HepG2 (cell line): ENCODE measurements around the gene SLC8B1. TPM values are rescaled to one million over a fixed set of nuclear protein-coding genes. Genes with fewer than 3 reads are reported as not detected.

Experiments used
- ATAC-seq: fragments of 200-7000 bp; cut with Tn5 transposase; 3 replicates; pipeline ENCODE4 v1.9.1; 2020; ENCODE audit warnings: mild to moderate bottlenecking, moderate library complexity
- BruUV-seq: library from RNA; stranded (reverse); fragments of 400-500 nt; replicated peaks from 2 replicates; lab custom pipeline; 2021; lab: Mats Ljungman, UMichigan
- CTCF ChIA-PET: fragments of 300-600 bp; formaldehyde crosslinking; extraction: SDS; loops from one replicate; lab custom pipeline; 2021; ENCODE audit warnings: low total read pairs, inconsistent platforms, low intra/inter-chr PET ratio; lab: Yijun Ruan, JAX
- POLR2A ChIA-PET: fragments of 350-600 bp; sonication (Branson Sonifier 250); formaldehyde crosslinking; loops from one replicate; lab custom pipeline; 2020; ENCODE audit warnings: antibody characterized with exemption, inconsistent platforms; lab: Yijun Ruan, JAX
- DNase-seq: peaks from one replicate; pipeline ENCODE4 v3.0.0-alpha.2; 2015; ENCODE audit warnings: low spot score
- FAIRE-seq: peaks from 3 replicates; lab custom pipeline; 2011; peaks lifted over from hg19 to GRCh38; lab: Jason Lieb, UNC
- H2AFZ ChIP-seq: one replicate; pipeline ENCODE4 v1.6.1; 2011; ENCODE audit warnings: low read length, inconsistent platforms
- H3K27ac ChIP-seq: fragments of 300-600 bp; 3 replicates; pipeline ENCODE4 v1.8.0; 2011; ENCODE audit warnings: mixed run types, mild to moderate bottlenecking, mixed read lengths, low read length, inconsistent platforms; ENCODE audit not compliant: insufficient read depth; ENCODE audit errors: extremely low read length
- H3K27me3 ChIP-seq, 2 experiments: fragments of 200-600 bp in 1 of 2; 2 replicates in 1 of 2; 3 replicates in 1 of 2; pipeline versions ENCODE4 v1.6.0 to v1.8.0; 2011; ENCODE audit warnings: low read length in 2 of 2, mild to moderate bottlenecking in 2 of 2, moderate library complexity in 2 of 2, inconsistent platforms in 1 of 2; ENCODE audit not compliant: insufficient read depth in 2 of 2, control insufficient read depth in 1 of 2
- H3K36me3 ChIP-seq, 2 experiments: fragments of 200-600 bp in 1 of 2; replicated peaks in 1 of 2; 2 replicates in 1 of 2; 3 replicates in 1 of 2; pipeline versions ENCODE4 v1.5.1 to v1.8.0; 2011; ENCODE audit warnings: low read length in 2 of 2, inconsistent platforms in 1 of 2; ENCODE audit not compliant: insufficient read depth in 2 of 2, control insufficient read depth in 1 of 2
- H3K4me1 ChIP-seq: 2 replicates; pipeline ENCODE4 v1.5.1; 2012; ENCODE audit warnings: low read length, inconsistent platforms; ENCODE audit not compliant: insufficient read depth
- H3K4me2 ChIP-seq: 2 replicates; pipeline ENCODE4 v1.6.0; 2011; ENCODE audit warnings: low read depth, low read length, inconsistent platforms
- H3K4me3 ChIP-seq, 3 experiments: fragments of 200-600 bp in 1 of 3; sonication (generic), shearing (Covaris generic) in 1 of 3; replicated peaks in 1 of 3; 2 replicates each; pipeline ENCODE4 v1.5.1; 2011 to 2016; ENCODE audit warnings: low read length in 3 of 3, inconsistent platforms in 2 of 3, low read depth in 2 of 3, mild to moderate bottlenecking in 2 of 3, control low read depth in 1 of 3, mixed read lengths in 1 of 3; ENCODE audit not compliant: insufficient read depth in 1 of 3
- H3K79me2 ChIP-seq: one replicate; pipeline ENCODE4 v1.6.1; 2011; ENCODE audit warnings: low read length, inconsistent platforms; ENCODE audit not compliant: insufficient read depth
- H3K9ac ChIP-seq: 2 replicates; pipeline ENCODE4 v1.6.0; 2011; ENCODE audit warnings: mild to moderate bottlenecking, low read depth, low read length, inconsistent platforms; ENCODE audit not compliant: insufficient read depth
- H3K9me3 ChIP-seq: 2 replicates; pipeline ENCODE4 v1.5.1; 2012; ENCODE audit warnings: mild to moderate bottlenecking, low read length
- H4K20me1 ChIP-seq: 2 replicates; pipeline ENCODE4 v1.6.0; 2011; ENCODE audit warnings: inconsistent platforms, mild to moderate bottlenecking, low read length, moderate library complexity; ENCODE audit not compliant: insufficient read depth
- AGO1 ChIP-seq: fragments of 200-400 bp; formaldehyde crosslinking; IDR thresholded peaks from 2 replicates; pipeline ENCODE4 v1.6.1; 2017; ENCODE audit warnings: mild to moderate bottlenecking, low read depth, low read length, moderate library complexity; ENCODE audit not compliant: poor library complexity, severe bottlenecking
- EP300 ChIP-seq, 3 experiments: sonication (generic) in 1 of 3; formaldehyde crosslinking in 1 of 3; IDR thresholded peaks; 2 replicates each; pipeline versions ENCODE4 v1.5.1 to v1.6.1; 2011 to 2020; ENCODE audit warnings: low read depth in 2 of 3, low read length in 2 of 3, borderline replicate concordance in 1 of 3, improper control_type of control experiment in 1 of 3, mild to moderate bottlenecking in 1 of 3, missing genetic modification reagents in 1 of 3, moderate library complexity in 1 of 3
- REST ChIP-seq, 2 experiments: IDR thresholded peaks; 2 replicates each; pipeline ENCODE4 v1.6.1; 2011 to 2012; ENCODE audit warnings: low read length in 2 of 2, borderline replicate concordance in 1 of 2, low read depth in 1 of 2, mild to moderate bottlenecking in 1 of 2, moderate library complexity in 1 of 2
- SP4 ChIP-seq: sonication (generic); formaldehyde crosslinking; IDR thresholded peaks from 2 replicates; pipeline ENCODE4 v1.8.1; 2023; ENCODE audit warnings: mild to moderate bottlenecking, missing genetic modification reagents
- TAF1 ChIP-seq: sonication (generic); formaldehyde crosslinking; IDR thresholded peaks from 2 replicates; pipeline ENCODE4 v1.4.0; 2020; ENCODE audit warnings: missing genetic modification reagents
- ZHX2 ChIP-seq, 2 experiments: sonication (generic) in 1 of 2; formaldehyde crosslinking in 1 of 2; IDR thresholded peaks; 2 replicates each; pipeline versions ENCODE4 v1.6.1 to v1.9.0; 2014 to 2022; ENCODE audit warnings: antibody characterized with exemption in 1 of 2, borderline replicate concordance in 1 of 2, inconsistent platforms in 1 of 2, low read depth in 1 of 2, missing genetic modification reagents in 1 of 2
- ZNF619 ChIP-seq: sonication (generic); formaldehyde crosslinking; IDR thresholded peaks from 2 replicates; pipeline ENCODE4 v1.4.0; 2020; ENCODE audit warnings: mild to moderate bottlenecking, missing genetic modification reagents
- ZNF737 ChIP-seq: sonication (generic); formaldehyde crosslinking; IDR thresholded peaks from 2 replicates; pipeline ENCODE4 v1.5.0; 2020; ENCODE audit warnings: missing genetic modification reagents, mild to moderate bottlenecking, borderline replicate concordance
- ZNF776 ChIP-seq: sonication (generic); formaldehyde crosslinking; IDR thresholded peaks from 2 replicates; pipeline ENCODE4 v1.4.0; 2020; ENCODE audit warnings: mild to moderate bottlenecking, missing genetic modification reagents
- WGBS: methylation state at CpG from one replicate; pipeline ENCODE4 v1.1.6; 2017; ENCODE audit warnings: low lambda C conversion rate; 5-methylcytosine and 5-hydroxymethylcytosine counted together
- in situ Hi-C: cut with HindIII; loops from 2 replicates; pipeline ENCODE4 v1.10.0; 2017; ENCODE audit warnings: low pct_unique_long_range_greater_than_20kb; ENCODE audit not compliant: extremely low pct_ligation_motif_present
- intact Hi-C: fragments of 100-400 bp; cut with micrococcal nuclease; formaldehyde crosslinking; loops from one replicate; pipeline ENCODE4 v1.10.0; 2022; ENCODE audit not compliant: unreplicated experiment
- polyA plus RNA-seq, 8 experiments: library from polyadenylated mRNA; depleted of rRNA in 3 of 8; stranded (reverse) in 7 of 8; unstranded in 1 of 8; fragments of >200 nt; fragmentation: Illumina TruSeq in 4 of 8; extraction: Trizol in 4 of 8; gene quantifications; 2 replicates each; pipeline versions ENCODE4 v1.2.1 to v1.2.3, GENCODE V29; 2011 to 2016; ENCODE audit warnings: low read depth in 4 of 8, missing spikeins in 1 of 8, mixed read lengths in 1 of 8; ENCODE audit not compliant: insufficient read depth in 1 of 8
- total RNA-seq, 5 experiments: library from RNA; depleted of rRNA; stranded (reverse); fragments of >200 nt; fragmentation: Illumina TruSeq; extraction: Trizol; gene quantifications; 2 replicates each; pipeline ENCODE4 v1.2.3, GENCODE V29; 2016; ENCODE audit warnings: low read depth in 1 of 5

The SLC8B1 gene
- total and polyA plus RNA-seq, 2 of the 13 experiments (the other 11 are each of a cell fraction or from before 2014, with no cell fraction given): 6.8 to 8.0 TPM

GRCh38 chr12:113315358-113315757 lies 19.6 kb downstream of the SLC8B1 start (continued):
- no peak for TF ChIP-seq EP300 (IDR thresholded peaks at IDR 0.05; ENCODE audit: low read depth in 2 of 2, low read length in 2 of 2)
- TF ChIP-seq EP300 (CRISPR knock-in tag; IDR thresholded peaks at IDR 0.05; ENCODE audit: borderline replicate concordance): no peak
- TF ChIP-seq SP4 (CRISPR knock-in tag): no peak
- no peak for TF ChIP-seq TAF1 (CRISPR knock-in tag)

DNA sequence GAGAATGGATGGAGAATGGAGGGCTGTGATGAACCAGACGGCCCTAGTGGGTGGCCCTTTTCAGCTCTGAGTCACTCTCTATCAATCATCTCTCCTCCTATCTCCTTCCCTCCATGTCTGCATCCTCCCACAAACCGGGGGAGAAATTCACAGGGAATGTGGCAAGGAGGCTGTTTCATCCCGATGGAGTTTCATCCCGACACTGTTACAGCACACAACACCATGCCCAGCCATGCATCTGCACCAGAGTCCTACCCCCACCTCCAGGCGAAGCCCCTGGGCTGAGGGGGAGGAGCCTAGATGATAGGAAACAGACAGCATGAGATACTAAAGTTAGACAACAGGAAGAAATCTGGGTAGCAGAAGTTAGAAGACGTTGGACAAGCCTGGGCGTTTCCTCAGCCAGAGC lies 20.8 kb downstream of the SLC8B1 start:
- FAIRE-seq: no peak
- Histone ChIP-seq H4K20me1 (no peaks in the 10 kb centered on the region), H3K9me3 (no peaks in the 10 kb centered on the region), H3K4me3 (no peak overlapping the region), H3K36me3 (peaks cover 3 to 7% of the 10 kb centered on the region in 2 experiments; a peak in 1 of 5 replicates), H3K79me2 (no peaks in the 10 kb centered on the region), H3K27me3 (no peaks in the 10 kb centered on the region), H2AFZ (no peak overlapping the region), H3K4me2 (no peak overlapping the region), H3K4me1 (no peaks in the 10 kb centered on the region), H3K9ac (no peak overlapping the region), H3K27ac (no peak overlapping the region)
- no peak for ATAC-seq
- BruUV-seq: no TSS peak
- WGBS: 88% methylated on average over 7 of the region's 7 CpGs
- intact Hi-C loops (no loop called here), in situ Hi-C loops (no loop called here)
- CTCF ChIA-PET: no interaction called here
- DNase-seq: no peak
- no peak for TF ChIP-seq REST (IDR thresholded peaks at IDR 0.05; ENCODE audit: borderline replicate concordance in 1 of 2, low read depth in 1 of 2, low read length in 2 of 2)
- TF ChIP-seq ZNF776 (CRISPR knock-in tag): no peak
- TF ChIP-seq ZNF619 (CRISPR knock-in tag): no peak
- no peak for TF ChIP-seq ZNF737
- no peak for TF ChIP-seq ZHX2 (IDR thresholded peaks at IDR 0.05; ENCODE audit: low read depth)
- TF ChIP-seq ZHX2 (CRISPR knock-in tag; IDR thresholded peaks at IDR 0.05; ENCODE audit: borderline replicate concordance): no peak
- TF ChIP-seq AGO1: no peak
- POLR2A ChIA-PET: no interaction called here
